Measurements from ENCODE around the gene SSTR4. TPM values are rescaled to one million over a fixed set of nuclear protein-coding genes. Genes with fewer than 3 reads are reported as not detected.

SSTR4 gene
- total RNA-seq, 2 experiments from 2014 or later: not detected

DNA sequence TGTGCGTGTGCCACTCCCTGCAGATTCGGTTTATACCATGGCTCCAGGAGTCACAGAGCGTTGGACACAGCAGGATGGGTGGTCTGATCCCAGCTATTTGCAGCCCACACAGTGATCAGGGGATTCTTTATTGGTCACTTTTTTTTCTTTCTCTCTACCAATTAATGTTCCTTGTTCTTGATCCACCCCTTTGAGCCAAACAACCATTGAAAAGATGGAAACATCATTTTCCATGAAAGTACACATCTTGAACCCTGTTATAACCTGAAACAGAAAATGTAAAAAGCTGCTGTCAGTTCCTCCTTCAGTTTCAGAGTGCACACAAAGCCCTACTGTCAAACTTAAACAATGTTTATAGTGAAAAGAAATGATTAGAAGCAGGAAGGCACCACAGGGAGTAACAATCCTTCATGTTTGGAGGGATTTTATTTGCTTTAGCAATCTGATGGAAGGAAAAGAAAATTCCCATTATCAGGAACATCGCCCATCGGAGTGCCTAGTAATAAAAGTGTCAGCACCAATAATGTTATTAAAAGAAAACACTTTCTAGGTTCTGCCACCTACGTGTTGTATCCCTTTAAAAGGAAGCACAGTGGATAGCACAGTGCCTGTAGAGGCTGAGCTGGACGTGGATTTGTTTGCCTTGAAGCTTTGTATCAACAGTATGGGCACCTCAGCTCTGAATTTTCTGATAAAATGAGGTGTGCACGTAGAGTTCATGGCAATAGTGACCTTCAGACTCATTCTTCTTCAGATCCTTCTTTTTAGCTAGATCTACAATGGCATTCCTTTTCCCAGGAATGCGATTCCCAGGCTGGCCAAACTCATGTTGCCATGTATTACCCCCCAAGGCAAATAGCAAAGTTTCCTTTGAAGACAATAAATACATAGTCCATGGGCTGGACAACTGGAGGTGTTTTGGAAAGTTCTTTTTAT lies 30.4 kb downstream of the SSTR4 start:
- no peaks in the 10 kb centered on the region for H3K36me3 Mint-ChIP-seq (ENCODE audit: low read depth)
- no peak overlapping the region for H3K4me3 Mint-ChIP-seq
- no peak for DNase-seq
- H3K4me1 Mint-ChIP-seq (ENCODE audit: low read depth): no peaks in the 10 kb centered on the region
- CTCF ChIA-PET: no interaction called here
- intact Hi-C loops (cut with micrococcal nuclease): no loop called here
- H3K27me3 Mint-ChIP-seq (ENCODE audit: low read depth): peaks cover 7% of the 10 kb centered on the region
- H3K27ac Mint-ChIP-seq: no peak overlapping the region
- H3K9me3 Mint-ChIP-seq: no peaks in the 10 kb centered on the region

DNA sequence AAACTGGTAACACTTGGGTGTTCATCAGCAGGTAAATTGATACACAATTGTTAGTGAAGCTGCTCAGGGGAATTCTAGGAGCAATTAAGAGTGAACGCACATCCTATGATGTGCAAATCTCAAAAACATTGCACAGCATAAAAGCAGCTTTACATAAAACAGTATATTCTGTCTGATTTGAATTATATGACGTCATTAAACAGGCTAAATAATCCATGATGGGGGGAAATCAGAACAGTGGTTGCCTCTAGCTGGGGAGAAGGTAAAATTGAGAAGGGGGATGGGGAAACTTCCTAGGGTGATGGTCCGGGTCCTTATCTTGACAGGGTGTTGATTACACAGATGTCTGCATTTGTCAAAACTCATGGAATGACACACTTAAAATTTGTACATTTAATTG lies 31.7 kb downstream of the SSTR4 start:
- intact Hi-C loops (cut with micrococcal nuclease): no loop called here
- CTCF ChIA-PET: no interaction called here
- H3K36me3 Mint-ChIP-seq (ENCODE audit: low read depth): no peaks in the 10 kb centered on the region
- H3K4me3 Mint-ChIP-seq: no peak overlapping the region
- no peaks in the 10 kb centered on the region for H3K4me1 Mint-ChIP-seq (ENCODE audit: low read depth)
- H3K27ac Mint-ChIP-seq: no peak overlapping the region
- DNase-seq: no peak
- no peaks in the 10 kb centered on the region for H3K9me3 Mint-ChIP-seq
- peaks cover 7% of the 10 kb centered on the region for H3K27me3 Mint-ChIP-seq (ENCODE audit: low read depth)

DNA sequence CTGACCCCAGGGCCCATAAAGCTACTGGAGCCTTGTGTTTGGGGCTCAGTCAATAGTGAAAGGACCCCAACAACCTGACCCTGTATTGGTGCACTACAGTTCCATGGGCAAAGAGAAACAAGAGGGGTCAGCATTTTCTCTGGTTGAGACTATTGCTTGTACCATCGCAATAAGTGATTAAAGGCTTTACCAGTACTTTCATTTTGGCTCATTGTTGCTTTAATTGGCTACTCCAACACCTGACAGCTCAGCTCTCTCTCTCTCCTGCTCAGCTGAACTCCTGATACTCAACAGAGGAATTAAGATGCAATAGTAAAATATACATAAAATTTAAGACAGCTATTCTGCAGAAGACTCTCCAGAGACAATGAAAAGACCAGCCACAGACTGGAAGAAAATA lies 33.2 kb downstream of the SSTR4 start:
- CTCF ChIA-PET: no interaction called here

DNA sequence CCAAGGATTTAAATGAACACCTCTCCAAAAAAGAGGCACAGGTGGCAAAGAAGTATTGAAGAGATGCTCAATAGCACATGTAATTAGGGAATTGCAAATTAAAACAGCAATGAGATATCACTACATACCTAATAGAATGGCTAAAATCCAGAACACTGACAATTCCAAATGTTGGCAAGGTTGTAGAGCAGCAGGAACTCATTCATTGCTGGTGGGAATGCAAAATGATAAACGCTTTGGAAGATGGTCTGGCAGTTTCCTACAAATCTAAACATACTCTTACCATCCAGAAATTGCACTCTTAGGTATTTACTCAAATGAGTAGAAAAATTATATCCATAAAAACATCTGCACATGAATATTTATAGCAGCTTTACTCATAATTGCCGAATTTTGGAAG lies 34.0 kb downstream of the SSTR4 start:
- Mint-ChIP-seq H3K27ac (no peak overlapping the region), H3K27me3 (ENCODE audit: low read depth) (peaks cover 7% of the 10 kb centered on the region), H3K4me1 (ENCODE audit: low read depth) (no peaks in the 10 kb centered on the region), H3K9me3 (no peaks in the 10 kb centered on the region), H3K4me3 (no peak overlapping the region), H3K36me3 (ENCODE audit: low read depth) (no peaks in the 10 kb centered on the region)
- DNase-seq: no peak
- CTCF ChIA-PET: no interaction called here
- intact Hi-C loops (cut with micrococcal nuclease): no loop called here

More for the DNA sequence above, 33.2 kb downstream of the SSTR4 start:
- Mint-ChIP-seq H3K9me3 (no peaks in the 10 kb centered on the region), H3K4me3 (no peak overlapping the region), H3K27ac (no peak overlapping the region), H3K27me3 (ENCODE audit: low read depth) (peaks cover 7% of the 10 kb centered on the region), H3K4me1 (ENCODE audit: low read depth) (no peaks in the 10 kb centered on the region), H3K36me3 (ENCODE audit: low read depth) (no peaks in the 10 kb centered on the region)
- no peak for DNase-seq
- intact Hi-C loops (cut with micrococcal nuclease): no loop called here

DNA sequence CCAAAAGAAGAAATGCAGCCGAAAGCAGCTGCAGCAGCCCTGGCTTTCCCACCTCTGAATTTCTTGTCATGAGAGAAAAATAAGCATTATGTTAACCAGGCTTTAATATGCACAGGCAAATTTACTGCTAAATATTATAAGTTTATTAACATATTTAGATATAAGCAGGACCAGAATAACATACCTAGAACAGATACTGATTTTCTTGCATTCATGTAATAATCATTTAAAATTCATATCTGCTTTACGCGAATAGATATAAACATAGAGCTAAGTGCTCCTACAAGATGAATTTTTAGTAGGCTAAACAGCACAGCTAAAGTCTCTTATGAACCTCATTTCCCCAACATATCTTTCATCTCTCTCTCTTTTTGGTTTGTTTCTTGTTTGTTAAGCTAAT lies 36.3 kb downstream of the SSTR4 start:
- Mint-ChIP-seq H3K27me3 (ENCODE audit: low read depth) (peaks cover 6% of the 10 kb centered on the region), H3K4me3 (no peak overlapping the region), H3K27ac (no peak overlapping the region), H3K9me3 (no peaks in the 10 kb centered on the region), H3K36me3 (ENCODE audit: low read depth) (no peaks in the 10 kb centered on the region), H3K4me1 (ENCODE audit: low read depth) (no peaks in the 10 kb centered on the region)
- intact Hi-C loops (cut with micrococcal nuclease): no loop called here
- DNase-seq: no peak
- CTCF ChIA-PET: no interaction called here

DNA sequence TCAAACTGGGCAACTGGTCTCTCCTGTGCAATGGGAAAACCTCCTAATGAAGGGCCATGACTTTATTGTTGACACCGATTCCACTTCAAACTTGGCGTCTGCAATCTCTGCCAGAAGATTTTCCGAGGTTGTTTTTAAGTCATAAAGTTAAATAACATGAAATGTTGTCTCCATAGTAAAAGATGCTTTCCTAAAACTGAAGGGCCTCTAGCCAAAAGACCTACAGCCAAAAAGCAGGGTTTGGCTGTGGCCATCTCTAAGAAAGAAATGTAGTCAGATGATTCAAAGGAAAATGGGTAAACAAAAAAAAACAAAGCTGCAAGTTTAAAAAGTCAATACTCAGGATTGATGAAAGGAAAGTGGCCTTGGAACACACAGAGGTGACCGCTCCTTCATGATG lies 36.9 kb downstream of the SSTR4 start:
- Mint-ChIP-seq H3K27ac (no peak overlapping the region), H3K36me3 (ENCODE audit: low read depth) (no peaks in the 10 kb centered on the region), H3K4me1 (ENCODE audit: low read depth) (no peaks in the 10 kb centered on the region), H3K9me3 (no peaks in the 10 kb centered on the region), H3K4me3 (no peak overlapping the region), H3K27me3 (ENCODE audit: low read depth) (peaks cover under 1% of the 10 kb centered on the region)
- DNase-seq: no peak
- intact Hi-C loops (cut with micrococcal nuclease): no loop called here
- CTCF ChIA-PET: no interaction called here

DNA sequence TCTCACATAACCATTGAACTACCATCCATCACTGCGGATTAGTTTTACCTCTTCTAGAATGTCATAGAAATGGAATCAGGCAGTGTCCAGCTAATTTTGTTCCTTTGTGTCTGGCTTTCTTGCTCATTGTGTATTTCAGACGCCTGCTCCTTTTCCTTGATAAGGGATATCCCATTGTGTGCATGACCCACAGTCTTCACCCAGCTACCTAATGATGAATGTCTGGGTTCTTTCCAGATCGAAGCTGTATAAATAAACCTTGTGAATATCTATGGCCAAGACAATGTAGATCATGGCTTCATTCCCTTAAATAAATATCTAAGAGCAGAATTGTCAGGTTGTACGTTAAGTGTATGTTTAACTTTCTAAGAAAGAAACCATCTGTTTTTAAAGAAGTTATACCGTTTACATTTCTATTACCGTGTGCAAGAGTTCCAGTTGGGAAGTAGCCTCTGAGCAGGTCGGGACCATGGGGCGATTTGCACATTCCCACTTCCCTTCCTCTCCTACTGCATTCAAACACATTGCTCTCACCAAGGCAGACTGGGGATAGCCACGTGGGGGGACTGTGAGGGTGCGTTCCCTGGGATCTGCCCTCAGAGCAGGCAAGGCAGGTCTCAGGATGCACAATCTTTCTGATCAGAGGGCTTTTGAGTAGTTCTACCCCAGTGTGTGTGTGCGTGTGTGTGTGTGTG lies 37.9 kb downstream of the SSTR4 start:
- Mint-ChIP-seq H3K27me3 (ENCODE audit: low read depth) (no peaks in the 10 kb centered on the region), H3K4me1 (ENCODE audit: low read depth) (no peaks in the 10 kb centered on the region), H3K27ac (no peak overlapping the region), H3K4me3 (no peak overlapping the region), H3K36me3 (ENCODE audit: low read depth) (no peaks in the 10 kb centered on the region), H3K9me3 (no peaks in the 10 kb centered on the region)
- no peak for DNase-seq
- intact Hi-C loops (cut with micrococcal nuclease): no loop called here
- CTCF ChIA-PET: no interaction called here

DNA sequence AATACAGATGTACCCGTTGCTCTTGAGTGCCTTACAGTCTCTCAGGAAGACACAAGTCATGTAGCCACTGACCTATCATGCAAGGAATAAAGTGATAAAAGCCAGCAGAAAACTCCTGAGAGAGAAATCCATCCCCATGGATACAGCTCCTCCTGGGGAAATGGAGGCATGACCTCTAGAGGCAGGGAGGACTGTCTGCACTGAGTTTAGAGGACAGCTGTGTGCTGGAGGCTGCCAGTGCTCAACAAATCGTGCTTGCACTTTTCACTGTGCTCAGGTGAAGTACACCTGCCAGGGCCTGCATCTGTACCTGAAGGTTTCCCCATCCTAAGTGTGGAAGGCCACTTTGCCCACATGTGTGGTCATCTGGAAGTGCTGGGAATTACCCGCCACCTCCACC lies 38.9 kb downstream of the SSTR4 start:
- no peak for DNase-seq
- CTCF ChIA-PET: no interaction called here
- H3K4me3 Mint-ChIP-seq: no peak overlapping the region
- H3K9me3 Mint-ChIP-seq: no peaks in the 10 kb centered on the region
- no peaks in the 10 kb centered on the region for H3K27me3 Mint-ChIP-seq (ENCODE audit: low read depth)
- intact Hi-C loops (cut with micrococcal nuclease): no loop called here
- no peaks in the 10 kb centered on the region for H3K36me3 Mint-ChIP-seq (ENCODE audit: low read depth)
- H3K27ac Mint-ChIP-seq: no peak overlapping the region
- H3K4me1 Mint-ChIP-seq (ENCODE audit: low read depth): no peaks in the 10 kb centered on the region

DNA sequence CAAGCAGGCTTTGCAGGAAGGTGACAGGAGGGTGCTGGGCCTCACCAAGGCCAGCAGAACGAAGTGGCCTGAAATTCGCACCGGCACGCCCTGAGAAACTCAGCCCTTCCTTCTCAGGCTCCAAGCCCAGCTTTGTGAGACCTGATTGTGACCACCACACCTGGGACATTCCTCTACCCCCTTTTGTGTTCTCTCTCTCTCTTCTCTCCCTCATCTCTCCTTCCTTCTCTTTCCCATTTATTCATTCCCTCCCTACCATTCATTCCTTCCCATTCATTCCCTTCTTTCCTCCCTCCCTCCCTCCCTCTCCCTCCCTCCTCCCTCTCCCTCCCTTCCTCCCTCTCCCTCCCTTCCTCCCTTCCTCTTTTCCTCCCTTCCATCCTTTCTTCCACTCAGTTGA lies 42.2 kb downstream of the SSTR4 start:
- H3K4me3 Mint-ChIP-seq: no peak overlapping the region

DNA sequence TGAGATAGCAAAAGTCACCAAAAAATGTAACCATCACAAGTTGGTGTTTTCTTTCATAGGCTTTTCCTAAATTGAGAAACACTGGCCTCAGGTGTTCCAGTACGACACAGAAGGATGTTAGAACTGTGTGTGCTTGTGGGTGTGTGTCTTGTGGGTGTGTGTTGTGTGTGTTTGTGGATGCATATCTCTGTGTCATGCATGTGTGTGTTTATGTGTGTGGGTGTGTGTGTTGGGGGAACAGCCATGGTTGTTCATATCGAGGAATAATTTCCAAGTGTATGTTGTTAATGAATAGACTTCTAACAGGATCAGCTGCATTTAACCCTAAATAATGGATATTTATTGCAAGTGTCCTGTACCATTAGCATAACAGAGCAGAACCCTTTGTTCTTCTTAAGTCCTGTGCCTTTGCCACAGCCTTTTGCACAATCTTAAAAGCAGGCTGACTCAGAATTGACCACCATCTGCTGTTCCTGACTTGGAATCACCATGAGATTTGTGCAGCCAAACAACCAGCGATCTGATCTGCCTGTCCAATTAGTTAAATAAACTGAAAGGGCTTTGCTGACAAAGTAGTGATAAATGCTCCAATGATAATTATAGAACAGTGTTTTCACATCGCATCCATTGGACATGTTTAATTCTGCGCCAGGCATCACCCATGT lies 43.4 kb downstream of the SSTR4 start:
- CTCF ChIA-PET: no interaction called here
- intact Hi-C loops (cut with micrococcal nuclease): no loop called here
- Mint-ChIP-seq H3K9me3 (no peaks in the 10 kb centered on the region), H3K4me3 (no peak overlapping the region), H3K4me1 (ENCODE audit: low read depth) (no peaks in the 10 kb centered on the region), H3K36me3 (ENCODE audit: low read depth) (no peaks in the 10 kb centered on the region), H3K27me3 (ENCODE audit: low read depth) (peaks cover 5% of the 10 kb centered on the region), H3K27ac (no peak overlapping the region)
- DNase-seq: no peak

More for the DNA sequence above, 42.2 kb downstream of the SSTR4 start:
- DNase-seq: no peak
- Mint-ChIP-seq H3K27ac (no peak overlapping the region), H3K27me3 (ENCODE audit: low read depth) (peaks cover 5% of the 10 kb centered on the region), H3K4me1 (ENCODE audit: low read depth) (no peaks in the 10 kb centered on the region), H3K9me3 (no peaks in the 10 kb centered on the region), H3K36me3 (ENCODE audit: low read depth) (no peaks in the 10 kb centered on the region)
- CTCF ChIA-PET: no interaction called here
- intact Hi-C loops (cut with micrococcal nuclease): no loop called here

DNA sequence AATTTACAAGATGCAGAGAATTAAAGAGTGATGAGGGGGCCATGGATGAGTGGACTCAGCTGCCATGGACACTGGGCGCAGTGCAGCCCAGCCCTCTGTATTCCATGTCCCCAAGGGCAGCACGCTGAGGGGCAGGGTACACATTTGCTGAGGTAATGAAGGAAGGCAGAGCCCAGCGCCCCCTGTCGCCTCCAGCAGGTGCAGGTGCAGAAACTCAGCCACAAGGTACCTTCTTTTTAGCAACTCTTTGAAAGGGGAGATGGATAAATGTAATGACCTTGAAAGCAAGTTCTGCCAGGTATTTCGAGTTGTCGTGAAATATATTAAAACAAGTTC lies 43.9 kb downstream of the SSTR4 start:
- Mint-ChIP-seq H3K9me3 (no peaks in the 10 kb centered on the region), H3K4me1 (ENCODE audit: low read depth) (no peaks in the 10 kb centered on the region), H3K4me3 (no peak overlapping the region), H3K27ac (no peak overlapping the region), H3K36me3 (ENCODE audit: low read depth) (no peaks in the 10 kb centered on the region), H3K27me3 (ENCODE audit: low read depth) (peaks cover 5% of the 10 kb centered on the region)
- no peak for DNase-seq
- CTCF ChIA-PET: no interaction called here
- intact Hi-C loops (cut with micrococcal nuclease): no loop called here

DNA sequence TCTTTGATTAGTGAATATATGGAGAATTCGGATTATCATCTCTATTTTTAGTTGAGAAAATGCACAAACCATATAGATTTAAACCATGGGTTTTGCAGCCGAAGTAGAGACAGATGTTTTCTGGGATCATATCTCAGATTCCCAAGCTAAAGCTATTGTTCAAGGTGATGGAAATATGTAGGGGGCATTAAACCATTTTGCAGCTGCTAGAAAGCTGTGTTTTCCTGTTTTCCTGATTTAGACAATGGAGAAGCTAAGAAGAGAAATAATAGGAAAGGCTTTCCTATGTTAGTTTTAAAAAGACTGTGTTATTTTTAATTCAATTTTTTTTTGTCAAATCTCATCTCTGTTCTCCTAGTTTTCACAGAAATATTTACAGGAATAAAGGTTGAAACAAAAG lies 44.8 kb downstream of the SSTR4 start:
- intact Hi-C loops (cut with micrococcal nuclease): no loop called here
- Mint-ChIP-seq H3K27me3 (ENCODE audit: low read depth) (peaks cover 5% of the 10 kb centered on the region), H3K4me3 (no peak overlapping the region), H3K36me3 (ENCODE audit: low read depth) (no peaks in the 10 kb centered on the region), H3K27ac (no peak overlapping the region), H3K4me1 (ENCODE audit: low read depth) (no peaks in the 10 kb centered on the region), H3K9me3 (no peaks in the 10 kb centered on the region)
- CTCF ChIA-PET: no interaction called here
- DNase-seq: no peak

DNA sequence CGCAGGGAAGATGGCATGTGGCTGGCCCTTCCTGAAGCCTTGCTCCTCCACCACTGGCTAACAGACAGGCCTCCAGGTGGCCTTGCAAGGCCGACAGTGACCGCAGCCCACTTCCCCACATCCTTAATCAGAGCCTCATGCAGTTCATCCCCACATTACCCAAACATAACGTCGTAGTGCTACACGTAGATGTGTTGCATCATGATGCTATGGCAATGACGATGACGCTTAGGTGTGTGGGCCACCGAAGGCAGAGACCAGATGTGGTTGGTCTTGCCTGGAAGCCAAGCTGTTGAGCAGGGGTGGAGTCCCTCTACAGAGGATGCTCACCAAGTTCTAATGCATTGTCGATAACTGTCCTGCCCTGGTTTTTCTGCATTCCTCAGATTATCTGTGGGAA lies 45.4 kb downstream of the SSTR4 start:
- H3K4me1 Mint-ChIP-seq (ENCODE audit: low read depth): no peaks in the 10 kb centered on the region
- H3K27me3 Mint-ChIP-seq (ENCODE audit: low read depth): peaks cover 5% of the 10 kb centered on the region
- no peaks in the 10 kb centered on the region for H3K9me3 Mint-ChIP-seq
- intact Hi-C loops (cut with micrococcal nuclease): no loop called here
- H3K36me3 Mint-ChIP-seq (ENCODE audit: low read depth): no peaks in the 10 kb centered on the region
- H3K4me3 Mint-ChIP-seq: no peak overlapping the region
- CTCF ChIA-PET: no interaction called here
- no peak for DNase-seq
- H3K27ac Mint-ChIP-seq: no peak overlapping the region
